ENCODE data around the gene PRUNE2.
"Not testable (repeated sequence)": the region's sequence is repeated elsewhere in the genome, so short reads cannot be mapped to it uniquely, and the experiment has no call there.

Gene PRUNE2

GRCh38 chr9:76873056-76873792 lies 32.7 kb downstream of the PRUNE2 start:
- Histone ChIP-seq H3K9ac (ENCODE audit: insufficient read length, low read depth) (no peak overlapping the region), H3K27me3 (ENCODE audit: insufficient read depth, insufficient read length) (no peaks in the 10 kb centered on the region), H3K4me3 (ENCODE audit: insufficient read length, low read depth) (no peak overlapping the region), H3K36me3 (ENCODE audit: insufficient read depth, insufficient read length, low read length) (no peaks in the 10 kb centered on the region), H3K9me3 (ENCODE audit: insufficient read depth, low read length) (no peaks in the 10 kb centered on the region), H3K4me1 (ENCODE audit: insufficient read depth, insufficient read length) (no peaks in the 10 kb centered on the region)
- TF ChIP-seq ZNF274 (IDR thresholded peaks at IDR 0.05; ENCODE audit: low read depth, low read length) (no peak), SUZ12 (IDR thresholded peaks at IDR 0.05; ENCODE audit: extremely low read depth, insufficient read depth, insufficient read length) (no peak), YY1 (IDR thresholded peaks at IDR 0.05; ENCODE audit: insufficient read depth, insufficient read length) (no peak)
- no peak for DNase-seq (ENCODE audit: low read depth, low spot score)

DNA sequence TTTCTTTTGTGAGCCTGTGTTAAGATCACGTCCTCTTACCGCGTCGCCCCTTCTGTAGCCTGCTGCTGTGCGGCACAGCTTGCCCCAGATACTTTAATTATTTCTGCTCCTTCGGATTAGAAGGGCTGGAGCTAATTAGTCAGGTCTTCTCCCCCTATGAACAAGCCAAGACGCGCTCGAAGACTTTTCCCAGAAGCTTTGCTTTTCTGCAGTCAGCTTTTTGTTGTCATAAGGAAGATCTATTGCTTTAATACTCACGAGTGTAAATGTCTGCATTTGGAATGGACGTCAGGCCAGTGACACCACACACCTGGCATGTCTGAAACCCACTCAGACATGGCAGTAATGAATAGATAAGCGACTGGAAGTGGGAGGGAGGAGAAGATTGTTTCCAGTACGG lies 37.0 kb downstream of the PRUNE2 start:
- TF ChIP-seq ZNF274 (IDR thresholded peaks at IDR 0.05; ENCODE audit: low read depth, low read length) (no peak), SUZ12 (IDR thresholded peaks at IDR 0.05; ENCODE audit: extremely low read depth, insufficient read depth, insufficient read length) (no peak), YY1 (IDR thresholded peaks at IDR 0.05; ENCODE audit: insufficient read depth, insufficient read length) (no peak)
- Histone ChIP-seq H3K4me1 (ENCODE audit: insufficient read depth, insufficient read length) (no peaks in the 10 kb centered on the region), H3K4me3 (ENCODE audit: insufficient read length, low read depth) (no peak overlapping the region), H3K27me3 (ENCODE audit: insufficient read depth, insufficient read length) (no peaks in the 10 kb centered on the region), H3K36me3 (ENCODE audit: insufficient read depth, insufficient read length, low read length) (no peaks in the 10 kb centered on the region), H3K9me3 (ENCODE audit: insufficient read depth, low read length) (no peaks in the 10 kb centered on the region), H3K9ac (ENCODE audit: insufficient read length, low read depth) (no peak overlapping the region)
- no peak for DNase-seq (ENCODE audit: low read depth, low spot score)

GRCh38 chr9:76866689-76867088 lies 39.2 kb downstream of the PRUNE2 start:
- Histone ChIP-seq H3K36me3 (ENCODE audit: insufficient read depth, insufficient read length, low read length) (no peaks in the 10 kb centered on the region), H3K4me3 (ENCODE audit: insufficient read length, low read depth) (no peak overlapping the region), H3K9ac (ENCODE audit: insufficient read length, low read depth) (no peak overlapping the region), H3K27me3 (ENCODE audit: insufficient read depth, insufficient read length) (no peaks in the 10 kb centered on the region), H3K9me3 (ENCODE audit: insufficient read depth, low read length) (no peaks in the 10 kb centered on the region), H3K4me1 (ENCODE audit: insufficient read depth, insufficient read length) (no peaks in the 10 kb centered on the region)
- TF ChIP-seq ZNF274 (IDR thresholded peaks at IDR 0.05; ENCODE audit: low read depth, low read length) = no peak
- no peak for TF ChIP-seq SUZ12 (IDR thresholded peaks at IDR 0.05; ENCODE audit: extremely low read depth, insufficient read depth, insufficient read length)
- no peak for TF ChIP-seq YY1 (IDR thresholded peaks at IDR 0.05; ENCODE audit: insufficient read depth, insufficient read length)
- no peak for DNase-seq (ENCODE audit: low read depth, low spot score)

GRCh38 chr9:76863832-76864231 lies 42.1 kb downstream of the PRUNE2 start:
- Histone ChIP-seq H3K4me3 (ENCODE audit: insufficient read length, low read depth) (no peak overlapping the region), H3K4me1 (ENCODE audit: insufficient read depth, insufficient read length) (no peaks in the 10 kb centered on the region), H3K9me3 (ENCODE audit: insufficient read depth, low read length) (no peaks in the 10 kb centered on the region), H3K9ac (ENCODE audit: insufficient read length, low read depth) (no peak overlapping the region), H3K27me3 (ENCODE audit: insufficient read depth, insufficient read length) (no peaks in the 10 kb centered on the region), H3K36me3 (ENCODE audit: insufficient read depth, insufficient read length, low read length) (no peaks in the 10 kb centered on the region)
- no peak for TF ChIP-seq ZNF274 (IDR thresholded peaks at IDR 0.05; ENCODE audit: low read depth, low read length)
- TF ChIP-seq SUZ12 (IDR thresholded peaks at IDR 0.05; ENCODE audit: extremely low read depth, insufficient read depth, insufficient read length) = no peak
- no peak for TF ChIP-seq YY1 (IDR thresholded peaks at IDR 0.05; ENCODE audit: insufficient read depth, insufficient read length)
- no peak for DNase-seq (ENCODE audit: low read depth, low spot score)

- no peaks in the 10 kb centered on the region for H3K36me3 ChIP-seq (ENCODE audit: insufficient read depth, insufficient read length, low read length)
- H3K9ac ChIP-seq (ENCODE audit: insufficient read length, low read depth) = no peak overlapping the region
- H3K9me3 ChIP-seq (ENCODE audit: insufficient read depth, low read length) = no peaks in the 10 kb centered on the region
- TF ChIP-seq ZNF274 (IDR thresholded peaks at IDR 0.05; ENCODE audit: low read depth, low read length) (no peak), SUZ12 (IDR thresholded peaks at IDR 0.05; ENCODE audit: extremely low read depth, insufficient read depth, insufficient read length) (no peak)
- no peak overlapping the region for H3K4me3 ChIP-seq (ENCODE audit: insufficient read length, low read depth)
- no peaks in the 10 kb centered on the region for H3K27me3 ChIP-seq (ENCODE audit: insufficient read depth, insufficient read length)
- H3K4me1 ChIP-seq (ENCODE audit: insufficient read depth, insufficient read length) = no peaks in the 10 kb centered on the region
- no peak for DNase-seq (ENCODE audit: low read depth, low spot score)
These were observed 46.1 kb downstream of the PRUNE2 start for GRCh38 chr9:76859860-76860259.

GRCh38 chr9:76858248-76858647 lies 47.7 kb downstream of the PRUNE2 start:
- not testable (repeated sequence) for H3K27me3 ChIP-seq (ENCODE audit: insufficient read depth, insufficient read length); DNase-seq (ENCODE audit: low read depth, low spot score); H3K4me3 ChIP-seq (ENCODE audit: insufficient read length, low read depth); H3K36me3 ChIP-seq (ENCODE audit: insufficient read depth, insufficient read length, low read length); H3K9me3 ChIP-seq (ENCODE audit: insufficient read depth, low read length); H3K4me1 ChIP-seq (ENCODE audit: insufficient read depth, insufficient read length); H3K9ac ChIP-seq (ENCODE audit: insufficient read length, low read depth)

DNA sequence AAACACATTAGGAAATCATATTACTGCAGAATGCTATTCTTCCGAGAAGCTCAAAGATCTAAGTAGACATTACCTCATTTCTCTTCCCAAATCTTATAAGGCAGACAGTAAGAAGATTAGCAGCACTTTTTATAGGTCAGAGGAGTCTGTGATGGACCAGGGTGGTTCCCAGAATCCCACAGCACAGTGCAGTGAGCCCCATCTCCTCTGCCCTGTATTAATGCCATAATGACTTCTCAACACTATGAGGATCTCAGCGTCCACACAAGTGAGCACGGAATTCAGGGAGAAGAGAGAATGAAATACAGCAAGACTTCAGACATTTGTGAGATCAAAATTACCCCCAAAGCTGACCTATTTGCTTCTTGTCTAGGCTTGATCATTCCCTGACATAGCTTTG lies 49.9 kb downstream of the PRUNE2 start:
- no peaks in the 10 kb centered on the region for H3K4me1 ChIP-seq (ENCODE audit: insufficient read depth, insufficient read length)
- H3K9ac ChIP-seq (ENCODE audit: insufficient read length, low read depth) = no peak overlapping the region
- H3K9me3 ChIP-seq (ENCODE audit: insufficient read depth, low read length) = no peaks in the 10 kb centered on the region
- H3K36me3 ChIP-seq (ENCODE audit: insufficient read depth, insufficient read length, low read length) = no peaks in the 10 kb centered on the region
- no peak for DNase-seq (ENCODE audit: low read depth, low spot score)
- H3K4me3 ChIP-seq (ENCODE audit: insufficient read length, low read depth) = no peak overlapping the region
- H3K27me3 ChIP-seq (ENCODE audit: insufficient read depth, insufficient read length) = no peaks in the 10 kb centered on the region
- no peak for TF ChIP-seq ZNF274 (IDR thresholded peaks at IDR 0.05; ENCODE audit: low read depth, low read length)
- no peak for TF ChIP-seq SUZ12 (IDR thresholded peaks at IDR 0.05; ENCODE audit: extremely low read depth, insufficient read depth, insufficient read length)
- TF ChIP-seq YY1 (IDR thresholded peaks at IDR 0.05; ENCODE audit: insufficient read depth, insufficient read length) = no peak

Data from NT2/D1 (cell line).